Activated CD4-positive, alpha-beta T cell treated with anti-CD3 and anti-CD28 coated beads, Interleukin-2, amount 50 U/mL, for 1 hour (primary cell): ENCODE measurements around the gene STYXL1.

Source experiments
- DNase-seq: peaks from one replicate; pipeline ENCODE4 v3.0.0-alpha.2; 2020

STYXL1 gene

GRCh38 chr7:75971961-75972763 is 75.6 kb downstream of the STYXL1 start:
- no peak for DNase-seq

- DNase-seq: no peak
Measured at GRCh38 chr7:75971309-75971960, 76.4 kb downstream of the STYXL1 start.

GRCh38 chr7:75969704-75970498 is 77.9 kb downstream of the STYXL1 start:
- DNase-seq: no peak

- DNase-seq: no peak
Measured at GRCh38 chr7:75969182-75969581, 78.6 kb downstream of the STYXL1 start.

GRCh38 chr7:75968561-75969001 is 79.2 kb downstream of the STYXL1 start:
- no peak for DNase-seq

GRCh38 chr7:75968012-75968411 is 79.8 kb downstream of the STYXL1 start:
- no peak for DNase-seq

- DNase-seq: no peak
Measured at GRCh38 chr7:75967487-75967997, 80.3 kb downstream of the STYXL1 start.

- DNase-seq: no peak
Measured at GRCh38 chr7:75967055-75967454, 80.7 kb downstream of the STYXL1 start.

GRCh38 chr7:75966190-75966961 is 81.4 kb downstream of the STYXL1 start:
- no peak for DNase-seq

GRCh38 chr7:75965617-75966016 is 82.2 kb downstream of the STYXL1 start:
- DNase-seq: no peak

- no peak for DNase-seq
Measured at GRCh38 chr7:75963381-75963995, 84.3 kb downstream of the STYXL1 start.

GRCh38 chr7:75962607-75963380 is 85.0 kb downstream of the STYXL1 start:
- no peak for DNase-seq

- DNase-seq: no peak
Measured at GRCh38 chr7:75961218-75961617, 86.6 kb downstream of the STYXL1 start.

- DNase-seq: no peak
Measured at GRCh38 chr7:75960372-75960771, 87.4 kb downstream of the STYXL1 start.

- DNase-seq: no peak
Measured at GRCh38 chr7:75958802-75959543, 88.8 kb downstream of the STYXL1 start.

- DNase-seq: no peak
Measured at GRCh38 chr7:75957021-75957736, 90.6 kb downstream of the STYXL1 start.

GRCh38 chr7:75955331-75955955 is 92.4 kb downstream of the STYXL1 start:
- DNase-seq: no peak

- DNase-seq: no peak
Measured at GRCh38 chr7:75953931-75954330, 93.9 kb downstream of the STYXL1 start.

- no peak for DNase-seq
Measured at GRCh38 chr7:75953431-75953830, 94.4 kb downstream of the STYXL1 start.
